Endothelial cell of umbilical vein (primary cell): Measurements from ENCODE around the gene DGKH. TPM values are rescaled to one million over a fixed set of nuclear protein-coding genes. Genes with fewer than 3 reads are reported as not detected.

ENCODE experiments used
- BruUV-seq: library from RNA; stranded (reverse); fragments of 400-500 nt; replicated peaks from 2 replicates; lab custom pipeline; 2021; lab: Mats Ljungman, UMichigan
- CTCF ChIA-PET: fragments of 300-600, 350-600 bp; sonication (Branson Sonifier 250); formaldehyde crosslinking; loops from one replicate; lab custom pipeline; 2021; ENCODE audit warnings: antibody characterized with exemption, inconsistent platforms; lab: Charles Lee
- POLR2A ChIA-PET: fragments of 300-600, 350-600 bp; sonication (Branson Sonifier 250); formaldehyde crosslinking; loops from one replicate; lab custom pipeline; 2021; ENCODE audit warnings: antibody characterized with exemption, inconsistent platforms; lab: Charles Lee
- DNase-seq: peaks from one replicate; pipeline ENCODE4 v3.0.0-alpha.2; 2011; ENCODE audit warnings: low read depth, low spot score
- FAIRE-seq: peaks from 2 replicates; lab custom pipeline; 2011; peaks lifted over from hg19 to GRCh38; lab: Jason Lieb, UNC
- H2AFZ ChIP-seq: 2 replicates; pipeline ENCODE4 v1.6.0; 2012; ENCODE audit warnings: low read depth, low read length, control low read depth, inconsistent platforms
- H3K27ac ChIP-seq: 2 replicates; pipeline ENCODE4 v1.5.1; 2011; ENCODE audit warnings: low read depth, mild to moderate bottlenecking, control low read depth, low read length, moderate library complexity; ENCODE audit not compliant: insufficient read depth
- H3K27me3 ChIP-seq, 2 experiments: 2 replicates each; pipeline versions ENCODE4 v1.6.0 to v1.6.1; 2011; ENCODE audit warnings: low read length in 2 of 2, mixed read lengths in 1 of 2; ENCODE audit not compliant: control insufficient read depth in 2 of 2, insufficient read depth in 2 of 2
- H3K36me3 ChIP-seq, 2 experiments: 2 replicates in 1 of 2; 3 replicates in 1 of 2; pipeline ENCODE4 v1.5.1; 2011; ENCODE audit warnings: low read length in 2 of 2, mild to moderate bottlenecking in 1 of 2, moderate library complexity in 1 of 2; ENCODE audit not compliant: control insufficient read depth in 2 of 2, insufficient read depth in 2 of 2; ENCODE audit errors: extremely low read depth in 1 of 2
- H3K4me1 ChIP-seq: 3 replicates; pipeline ENCODE4 v1.5.1; 2011; ENCODE audit warnings: mild to moderate bottlenecking, low read length; ENCODE audit not compliant: control insufficient read depth, insufficient read depth; ENCODE audit errors: extremely low read depth
- H3K4me2 ChIP-seq: 2 replicates; pipeline ENCODE4 v1.6.1; 2011; ENCODE audit warnings: low read length, control low read depth, mixed read lengths; ENCODE audit not compliant: insufficient read depth
- H3K4me3 ChIP-seq, 3 experiments: fragments of 200-600 bp in 1 of 3; sonication (generic), shearing (Covaris generic) in 1 of 3; replicated peaks in 1 of 3; 2 replicates each; pipeline ENCODE4 v1.5.1; 2011 to 2016; ENCODE audit warnings: control low read depth in 3 of 3, low read length in 3 of 3, mild to moderate bottlenecking in 2 of 3, inconsistent platforms in 1 of 3, low read depth in 1 of 3, moderate library complexity in 1 of 3; ENCODE audit not compliant: insufficient read depth in 1 of 3
- H3K79me2 ChIP-seq: 2 replicates; pipeline ENCODE4 v1.6.0; 2012; ENCODE audit warnings: low read length, inconsistent platforms; ENCODE audit not compliant: control insufficient read depth, insufficient read depth
- H3K9ac ChIP-seq: replicated peaks from 2 replicates; pipeline ENCODE3; 2011; ENCODE audit warnings: low read length, control low read depth; ENCODE audit not compliant: insufficient read depth; ENCODE audit errors: extremely low read depth
- H3K9me1 ChIP-seq: replicated peaks from 3 replicates; pipeline ENCODE4 v1.6.0; 2011; ENCODE audit warnings: mild to moderate bottlenecking, low read length; ENCODE audit not compliant: control insufficient read depth, insufficient read depth; ENCODE audit errors: extremely low read depth
- H3K9me3 ChIP-seq: replicated peaks from 2 replicates; pipeline ENCODE4 v1.5.1; 2012; ENCODE audit warnings: low read length, inconsistent platforms; ENCODE audit not compliant: control insufficient read depth, insufficient read depth
- H4K20me1 ChIP-seq: replicated peaks from 2 replicates; pipeline ENCODE3; 2011; ENCODE audit warnings: mild to moderate bottlenecking, low read length; ENCODE audit not compliant: control insufficient read depth, insufficient read depth; ENCODE audit errors: extremely low read depth
- CTCF ChIP-seq, 2 donors: IDR thresholded peaks; 1 replicate in 1 of 2; 2 replicates in 1 of 2; pipeline ENCODE4 v1.5.1; 2011; ENCODE audit warnings: low read length in 2 of 2, mild to moderate bottlenecking in 2 of 2, moderate library complexity in 2 of 2, control low read depth in 1 of 2, inconsistent platforms in 1 of 2, low read depth in 1 of 2; ENCODE audit not compliant: insufficient read depth in 1 of 2; ENCODE audit errors: extremely low read depth in 1 of 2
- EZH2 ChIP-seq: IDR thresholded peaks from 2 replicates; pipeline ENCODE4 v1.6.1; 2012; ENCODE audit warnings: borderline replicate concordance, low read depth, mild to moderate bottlenecking, moderate library complexity, low read length, inconsistent platforms; ENCODE audit not compliant: severe bottlenecking
- FOS ChIP-seq: IDR thresholded peaks from 2 replicates; pipeline ENCODE4 v1.6.1; 2011; ENCODE audit warnings: mild to moderate bottlenecking, low read length, moderate library complexity, borderline replicate concordance; ENCODE audit not compliant: insufficient read depth
- GATA2 ChIP-seq: IDR thresholded peaks from 2 replicates; pipeline ENCODE4 v1.7.0; 2011; ENCODE audit warnings: low read depth, mild to moderate bottlenecking, moderate library complexity, mixed read lengths, low read length; ENCODE audit not compliant: insufficient read length, insufficient read depth
- JUN ChIP-seq: IDR thresholded peaks from 2 replicates; pipeline ENCODE4 v1.6.1; 2011; ENCODE audit warnings: borderline replicate concordance, low read depth; ENCODE audit not compliant: insufficient read length, insufficient read depth
- MYC ChIP-seq: IDR thresholded peaks from one replicate; pipeline ENCODE4 v1.6.1; 2011; ENCODE audit warnings: mild to moderate bottlenecking, low read depth, low read length
- POLR2A ChIP-seq: IDR thresholded peaks from 2 replicates; pipeline ENCODE4 v1.6.1; 2012; ENCODE audit warnings: low read depth, mild to moderate bottlenecking, control low read depth, low read length
- POLR2AphosphoS5 ChIP-seq: IDR thresholded peaks from 2 replicates; pipeline ENCODE4 v1.6.1; 2012; ENCODE audit warnings: low read depth, mild to moderate bottlenecking, control low read depth, low read length, moderate library complexity; ENCODE audit not compliant: insufficient read depth
- dilution Hi-C: fragments of 300-500 bp; cut with MboI; formaldehyde crosslinking; loops from one replicate; pipeline ENCODE4 v1.15.0; 2019; ENCODE audit warnings: low sequenced_read_pairs; ENCODE audit not compliant: extremely low pct_ligation_motif_present
- intact Hi-C: fragments of 100-400 bp; cut with micrococcal nuclease; formaldehyde crosslinking; loops from one replicate; pipeline ENCODE4 v1.10.0; 2022
- polyA plus RNA-seq, 4 experiments: library from polyadenylated mRNA; depleted of rRNA in 3 of 4; stranded (reverse) in 3 of 4; unstranded in 1 of 4; fragments of >200 nt; gene quantifications; 2 replicates each; pipeline versions ENCODE4 v1.2.1 to v1.2.3, GENCODE V29; 2011 to 2012; ENCODE audit warnings: missing spikeins in 1 of 4
- total RNA-seq: library from RNA; stranded (reverse); gene quantifications from 2 replicates; pipeline ENCODE4 v1.2.3, GENCODE V29; 2021
- TF ChIP-seq, protein P1 (sequence below): IDR thresholded peaks from 2 replicates; pipeline ENCODE4 v1.6.1; 2011; ENCODE audit not compliant: insufficient read depth, insufficient read length

The DGKH gene
- total and polyA plus RNA-seq, 2 donors (not counting 3 experiments of a cell fraction or from before 2014, with no cell fraction given): 4.1 to 30.1 TPM

DNA sequence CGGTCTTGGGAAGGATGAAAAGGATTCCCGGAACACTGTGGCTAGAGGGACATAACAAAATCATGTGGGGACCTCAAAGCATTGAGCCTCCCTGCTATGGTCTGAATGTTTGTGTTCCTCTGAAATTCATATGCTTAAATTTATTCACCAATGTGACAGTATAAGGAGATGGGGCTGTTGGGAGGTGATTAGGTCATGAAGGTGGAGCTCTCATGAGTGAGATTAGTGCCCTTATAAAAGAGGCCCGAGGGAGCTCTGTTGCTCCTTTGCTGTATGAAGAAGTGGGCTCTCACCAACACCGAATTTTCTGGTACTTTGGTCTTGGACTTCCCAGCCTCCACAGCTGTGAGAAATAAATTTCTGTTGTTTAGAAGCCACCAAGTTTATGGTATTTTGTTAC, 26.1 kb upstream of the DGKH start:
- TF ChIP-seq, protein P1, sequence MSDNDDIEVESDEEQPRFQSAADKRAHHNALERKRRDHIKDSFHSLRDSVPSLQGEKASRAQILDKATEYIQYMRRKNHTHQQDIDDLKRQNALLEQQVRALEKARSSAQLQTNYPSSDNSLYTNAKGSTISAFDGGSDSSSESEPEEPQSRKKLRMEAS: no peak
- TF ChIP-seq GATA2: no peak
- no peak for TF ChIP-seq FOS
- TF ChIP-seq EZH2: no peak
- TF ChIP-seq POLR2AphosphoS5: no peak
- TF ChIP-seq POLR2A: no peak
- no peak for TF ChIP-seq MYC
- no peak for TF ChIP-seq CTCF (IDR thresholded peaks at IDR 0.05; ENCODE audit: extremely low read depth in 1 of 2, insufficient read depth in 1 of 2, low read depth in 1 of 2, low read length in 2 of 2)
- no peak for TF ChIP-seq JUN
- CTCF ChIA-PET: no interaction called here

More for the DNA sequence above, 26.1 kb upstream of the DGKH start:
- FAIRE-seq (no peak), DNase-seq (no peak)
- Histone ChIP-seq H3K27me3 (no peaks in the 10 kb centered on the region), H3K4me2 (no peak overlapping the region), H3K79me2 (no peaks in the 10 kb centered on the region), H3K9me1 (no peaks in the 10 kb centered on the region), H3K4me3 (no peak overlapping the region), H3K27ac (no peak overlapping the region), H3K36me3 (no peaks in the 10 kb centered on the region), H4K20me1 (no peaks in the 10 kb centered on the region), H3K9me3 (no peaks in the 10 kb centered on the region), H3K9ac (no peak overlapping the region), H2AFZ (no peak overlapping the region), H3K4me1 (peaks cover 15% of the 10 kb centered on the region)
- intact Hi-C loops (no loop called here), dilution Hi-C loops (no loop called here)
- POLR2A ChIA-PET: no interaction called here
- BruUV-seq: no TSS peak
